A204.1 (cell line): ENCODE measurements around the gene GPA33.

ENCODE experiments used
- FAIRE-seq: peaks from 2 replicates; lab custom pipeline; 2012; peaks lifted over from hg19 to GRCh38; lab: Jason Lieb, UNC

The GPA33 gene

GRCh38 chr1:167117225-167117624 is 27.0 kb upstream of the GPA33 start:
- FAIRE-seq, result no peak

DNA sequence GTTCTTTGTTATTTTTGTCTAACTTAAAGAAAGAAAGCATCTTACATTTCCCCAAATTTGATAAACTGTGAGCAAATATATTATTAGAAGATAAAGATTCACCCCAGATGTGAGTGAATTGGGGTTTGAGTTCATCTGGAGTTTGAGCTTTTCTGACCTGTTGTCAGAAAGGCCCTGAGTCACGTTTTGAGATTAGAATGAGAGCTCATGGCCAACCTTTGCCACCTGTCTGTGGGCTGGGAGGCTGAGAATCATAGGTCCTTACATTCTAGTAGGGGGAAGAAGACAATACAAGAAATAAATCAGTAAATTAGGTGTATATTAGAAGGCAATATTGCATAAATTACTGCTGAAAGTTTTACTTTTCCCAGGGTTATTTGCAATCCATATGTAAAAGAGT is 26.0 kb upstream of the GPA33 start:
- FAIRE-seq, result no peak

DNA sequence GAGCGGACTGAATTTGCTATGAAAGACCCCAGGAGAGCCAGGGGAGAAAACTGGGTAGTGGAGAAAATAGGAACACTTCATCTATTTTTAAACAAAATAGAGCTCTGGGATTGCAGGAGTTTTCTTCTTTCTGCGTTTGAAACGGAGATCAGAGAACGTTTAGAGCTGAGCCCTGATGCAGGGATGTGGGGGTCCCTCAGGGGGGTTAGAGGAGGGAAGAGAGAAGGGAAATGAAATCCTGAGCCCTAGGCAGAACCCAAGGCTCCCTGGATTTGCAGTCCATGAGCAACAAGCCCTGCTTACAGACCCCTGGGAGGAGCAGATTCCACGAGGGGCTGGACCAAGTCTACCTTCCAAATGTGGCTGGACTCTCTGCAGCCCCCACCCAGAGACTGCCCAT is 25.5 kb upstream of the GPA33 start:
- no peak for FAIRE-seq

DNA sequence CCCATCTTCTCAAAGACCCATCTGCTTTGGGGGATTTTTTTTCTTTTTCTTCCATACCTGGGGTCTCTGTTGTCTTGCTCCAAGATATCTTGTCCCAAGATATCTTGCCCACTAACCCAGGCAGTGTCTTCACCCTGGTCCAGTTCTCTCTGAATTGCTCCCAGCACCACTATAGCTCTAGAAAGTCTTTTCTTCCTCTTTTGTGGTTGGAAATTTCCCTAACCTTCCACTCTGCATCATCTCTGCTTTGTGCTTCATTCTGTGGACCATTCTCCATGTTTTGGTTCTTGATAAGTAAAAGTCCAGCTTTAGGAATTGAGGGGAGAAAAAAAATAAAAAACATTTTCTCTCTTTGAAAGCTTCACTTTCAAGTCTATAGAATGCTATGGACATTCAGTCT is 24.5 kb upstream of the GPA33 start:
- no peak for FAIRE-seq

DNA sequence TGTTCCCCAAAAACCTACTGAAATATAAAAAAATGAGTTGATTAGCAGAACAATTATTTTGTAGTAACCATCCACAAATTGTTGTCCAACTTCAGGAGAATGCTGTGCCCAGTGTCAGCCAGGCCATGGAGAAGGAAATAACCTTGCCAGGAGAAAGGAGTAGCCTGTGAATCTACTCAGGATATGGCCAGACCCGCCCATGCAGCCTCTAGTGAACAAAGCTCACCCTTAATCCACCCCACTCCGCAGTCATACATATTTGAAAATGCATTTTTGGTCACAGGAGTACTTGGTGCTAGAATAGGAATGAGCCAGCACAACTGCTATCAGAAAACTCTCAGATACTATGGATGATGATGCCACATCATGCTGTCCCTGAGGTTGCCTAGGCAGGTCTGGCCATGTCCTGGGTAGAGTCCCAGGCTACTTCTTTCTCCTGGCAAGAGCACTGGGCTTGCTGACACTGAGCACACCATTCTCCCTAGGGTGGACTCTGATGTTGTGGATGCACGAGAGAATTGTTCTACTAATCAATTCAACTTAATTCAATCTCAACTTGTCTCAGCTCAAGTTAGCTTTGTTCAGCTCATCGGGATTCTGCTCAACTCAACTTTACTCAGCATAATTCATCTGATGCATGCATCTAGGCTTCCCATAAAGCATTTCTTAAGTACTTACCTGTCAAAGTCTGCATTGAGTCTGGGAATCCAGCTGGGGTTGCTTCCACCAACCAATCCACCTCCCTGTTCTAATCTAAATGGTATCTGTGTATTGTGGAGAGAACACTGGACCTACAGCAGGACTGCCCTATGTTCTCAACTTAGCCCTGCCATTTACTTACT is 21.9 kb upstream of the GPA33 start:
- no peak for FAIRE-seq

GRCh38 chr1:167110586-167110985 is 20.4 kb upstream of the GPA33 start:
- FAIRE-seq, result no peak

- FAIRE-seq, result no peak
Measured at GRCh38 chr1:167109125-167109524, 18.9 kb upstream of the GPA33 start.

GRCh38 chr1:167107456-167107855 is 17.3 kb upstream of the GPA33 start:
- no peak for FAIRE-seq

- FAIRE-seq, result no peak
Measured at GRCh38 chr1:167106119-167106461, 15.9 kb upstream of the GPA33 start.

GRCh38 chr1:167105271-167106118 is 15.3 kb upstream of the GPA33 start:
- no peak for FAIRE-seq

DNA sequence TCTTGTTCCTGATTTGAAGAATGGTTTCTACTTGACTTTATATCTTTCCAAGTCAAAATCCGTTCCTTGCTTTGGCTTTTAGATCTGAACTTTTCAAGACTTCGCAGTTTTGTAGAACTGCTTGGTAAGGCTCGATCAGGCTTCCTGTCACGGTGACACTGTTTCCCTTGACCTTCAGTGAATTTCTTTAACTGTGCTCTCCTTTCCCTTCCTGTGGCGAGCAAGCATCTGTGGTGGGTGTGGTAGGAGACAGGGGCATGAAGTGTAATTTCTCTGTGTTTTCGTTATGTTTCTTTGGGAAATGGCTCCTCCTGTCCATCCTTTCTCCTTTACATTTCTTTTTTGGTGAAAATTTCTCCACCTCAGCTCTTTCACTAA is 14.1 kb upstream of the GPA33 start:
- FAIRE-seq, result no peak

GRCh38 chr1:167102906-167103573 is 12.9 kb upstream of the GPA33 start:
- no peak for FAIRE-seq

- FAIRE-seq, result no peak
Measured at GRCh38 chr1:167101754-167102153, 11.6 kb upstream of the GPA33 start.

- FAIRE-seq, result no peak
Measured at GRCh38 chr1:167100730-167101129, 10.6 kb upstream of the GPA33 start.

DNA sequence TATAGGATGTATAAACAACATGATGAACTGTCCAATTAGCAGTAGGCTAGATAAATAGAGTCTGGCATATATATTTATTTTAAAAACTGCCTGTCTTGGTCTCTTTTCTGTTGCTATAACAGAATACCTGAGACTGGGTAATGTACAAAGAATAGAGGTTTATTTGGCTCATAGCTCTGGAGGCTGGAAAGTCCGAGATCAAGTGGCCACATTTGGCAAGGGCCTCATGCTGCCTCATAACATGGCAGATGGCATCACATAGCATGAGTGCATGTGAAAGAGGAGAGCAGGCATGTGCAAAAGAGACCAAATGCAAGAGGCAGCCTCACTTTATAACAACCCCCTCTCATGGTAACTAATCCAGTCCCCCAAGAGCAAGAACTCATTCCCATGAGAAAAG is 9.7 kb upstream of the GPA33 start:
- FAIRE-seq, result no peak

GRCh38 chr1:167095368-167095767 is 5.2 kb upstream of the GPA33 start:
- no peak for FAIRE-seq

DNA sequence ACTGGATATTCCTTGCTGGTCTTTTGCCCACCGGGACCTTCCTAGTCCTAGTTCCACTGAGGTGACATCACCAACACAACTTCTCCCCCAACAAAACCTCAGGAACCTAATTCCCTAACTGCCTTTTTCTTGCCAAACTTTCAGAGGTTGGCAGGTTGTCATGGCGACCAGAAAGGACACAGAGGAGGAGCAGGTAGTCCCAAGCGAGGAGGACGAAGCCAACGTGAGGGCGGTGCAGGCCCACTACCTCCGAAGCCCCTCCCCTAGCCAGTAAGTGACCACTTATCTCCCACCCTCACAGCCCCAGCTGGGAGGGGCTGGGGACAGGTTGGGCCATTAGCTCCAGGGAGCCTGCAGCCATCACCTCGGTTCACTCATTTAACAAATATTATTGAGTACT is 4.5 kb upstream of the GPA33 start:
- FAIRE-seq, result no peak

GRCh38 chr1:167093846-167094516 is 3.8 kb upstream of the GPA33 start, which contains the start of gene STYXL2:
STYXL2 (plus strand) TSS chr1:167094075; CDS start chr1:167094850, 775 bp downstream.
- no peak for FAIRE-seq

DNA sequence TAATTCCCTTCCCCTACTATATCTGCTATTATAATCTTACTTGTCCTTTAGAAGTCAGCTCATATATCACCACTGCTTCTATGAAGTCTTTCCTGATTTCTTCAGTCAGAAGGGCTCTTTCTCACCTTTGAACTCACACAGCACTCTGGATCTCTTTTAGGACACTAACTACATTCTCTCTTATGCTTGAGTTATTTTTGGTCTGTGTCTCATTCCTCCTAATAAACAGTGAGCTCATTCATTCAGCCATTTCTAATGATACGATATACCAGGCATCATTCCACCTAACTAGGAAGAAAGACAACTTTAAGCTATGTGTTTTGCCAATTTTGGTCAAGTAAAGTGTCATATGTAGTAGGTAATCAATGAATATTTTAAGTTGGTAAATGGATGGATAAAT is 2.5 kb upstream of the GPA33 start:
- FAIRE-seq, result no peak

DNA sequence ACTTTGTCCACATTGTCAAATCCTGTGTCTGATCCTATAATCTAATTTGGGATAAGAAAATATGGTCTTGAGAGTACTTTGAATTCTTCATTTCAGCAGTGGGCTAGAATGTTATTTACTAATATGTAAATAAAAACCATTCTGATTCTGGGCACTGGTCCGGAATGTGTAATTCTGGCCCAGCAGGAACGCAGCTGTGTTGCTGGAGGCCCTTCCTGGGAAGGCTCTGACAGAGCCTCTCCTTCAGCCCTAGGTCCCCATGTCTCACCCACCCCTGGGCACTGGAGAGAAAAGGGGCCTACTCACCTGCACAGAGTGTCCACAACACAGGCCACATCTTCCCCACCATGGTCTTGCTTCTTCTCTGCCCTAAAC is 251 bp downstream of the GPA33 start:
- FAIRE-seq, result no peak

DNA sequence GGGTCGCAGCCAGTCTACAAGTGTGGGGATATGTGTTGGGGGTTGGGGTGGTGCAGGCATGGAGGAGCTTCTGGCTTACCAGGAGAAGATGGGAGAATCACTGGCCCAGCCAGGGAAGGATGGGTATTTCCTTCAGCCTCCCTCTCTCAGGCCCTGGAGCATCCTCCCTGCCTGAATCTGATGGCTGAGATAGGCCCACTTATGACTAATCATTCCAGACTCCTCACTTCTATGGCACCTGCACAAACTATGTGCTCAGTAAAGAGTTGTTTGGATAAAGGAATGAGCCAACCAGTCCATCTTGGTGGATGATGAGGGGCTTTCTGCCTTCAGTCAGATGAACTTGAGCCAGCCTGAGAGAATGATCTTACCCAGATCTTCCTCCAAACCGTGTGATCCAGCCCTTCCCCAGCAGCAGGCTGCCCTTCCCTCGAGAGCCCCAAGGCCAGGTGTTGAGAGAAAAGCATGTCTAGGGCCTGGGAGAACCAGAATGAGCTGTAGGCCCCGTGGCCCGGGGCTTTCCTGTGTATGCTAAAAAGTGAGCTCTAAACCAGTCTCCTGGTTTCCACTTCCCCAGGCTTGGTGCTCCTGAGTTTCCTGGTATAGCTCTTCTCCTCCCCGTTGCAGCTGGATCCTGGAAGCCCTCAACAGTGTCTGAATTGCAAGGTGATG is 1.3 kb downstream of the GPA33 start:
- no peak for FAIRE-seq

- FAIRE-seq, result no peak
Measured at GRCh38 chr1:167086768-167087167, 3.4 kb downstream of the GPA33 start.
